GM23338 (cell line): ENCODE results near the gene CECR2. TPM values are rescaled to one million over a fixed set of nuclear protein-coding genes. Genes with fewer than 3 reads are reported as not detected.
"Not testable (repeated sequence)": the region's sequence is repeated elsewhere in the genome, so short reads cannot be mapped to it uniquely, and the experiment has no call there.

Experiments
- ATAC-seq: fragments of 200-7000 bp; cut with Tn5 transposase; 3 replicates; pipeline ENCODE4 v1.9.1; 2020
- DNase-seq: peaks from one replicate; pipeline ENCODE4 v3.0.0-alpha.2; 2015; ENCODE audit warnings: low spot score
- H2AFZ ChIP-seq: fragments of 200-600 bp; sonication (generic); 2 replicates; pipeline ENCODE4 v1.8.0; 2016; ENCODE audit warnings: antibody characterized with exemption, mild to moderate bottlenecking, moderate library complexity
- H3F3A ChIP-seq: fragments of 200-600 bp; sonication (generic); replicated peaks from 2 replicates; pipeline ENCODE4 v1.8.0; 2017; ENCODE audit warnings: antibody characterized with exemption, mixed run types, low read depth
- H3K27ac ChIP-seq: fragments of 200-600 bp; sonication (generic); 2 replicates; pipeline ENCODE4 v1.6.1; 2016; ENCODE audit warnings: low read depth
- H3K27me3 ChIP-seq: fragments of 200-600 bp; sonication (generic); 2 replicates; pipeline ENCODE4 v1.8.0; 2016; ENCODE audit warnings: mild to moderate bottlenecking, mixed run types, moderate library complexity; ENCODE audit not compliant: insufficient read depth
- H3K36me3 ChIP-seq: fragments of 200-600 bp; sonication (generic); 2 replicates; pipeline ENCODE4 v1.8.0; 2016; ENCODE audit warnings: mild to moderate bottlenecking; ENCODE audit not compliant: insufficient read depth
- H3K4me1 ChIP-seq: fragments of 200-600 bp; sonication (generic); 2 replicates; pipeline ENCODE4 v1.8.0; 2016; ENCODE audit warnings: mild to moderate bottlenecking, moderate library complexity; ENCODE audit not compliant: insufficient read depth
- H3K4me2 ChIP-seq: fragments of 200-600 bp; sonication (generic); 2 replicates; pipeline ENCODE4 v1.7.1; 2017; ENCODE audit warnings: mixed run types
- H3K4me3 ChIP-seq: fragments of 200-600 bp; sonication (generic); 2 replicates; pipeline ENCODE4 v1.6.1; 2016; ENCODE audit warnings: mixed run types
- H3K79me2 ChIP-seq: fragments of 200-600 bp; sonication (generic); replicated peaks from 2 replicates; pipeline ENCODE4 v1.8.0; 2017; ENCODE audit warnings: mild to moderate bottlenecking; ENCODE audit not compliant: insufficient read depth
- H3K9me2 ChIP-seq: fragments of 200-600 bp; sonication (generic); 2 replicates; pipeline ENCODE4 v1.8.0; 2017; ENCODE audit not compliant: insufficient read depth
- H4K20me1 ChIP-seq: fragments of 200-600 bp; sonication (generic); replicated peaks from 2 replicates; pipeline ENCODE4 v1.8.0; 2017; ENCODE audit warnings: mild to moderate bottlenecking; ENCODE audit not compliant: insufficient read depth
- H3K27ac Mint-ChIP-seq: 2 replicates; pipeline ENCODE4 v1.8.0; 2020; ENCODE audit warnings: inconsistent platforms, mild to moderate bottlenecking, moderate library complexity, mixed read lengths
- H3K27me3 Mint-ChIP-seq: 3 replicates; pipeline ENCODE4 v1.8.0; 2022; ENCODE audit warnings: low read depth, mild to moderate bottlenecking, moderate library complexity, mixed read lengths, inconsistent platforms; ENCODE audit not compliant: insufficient read depth, poor library complexity
- H3K36me3 Mint-ChIP-seq: 3 replicates; pipeline ENCODE4 v1.8.0; 2021; ENCODE audit warnings: low read depth, mild to moderate bottlenecking, inconsistent platforms, moderate library complexity, mixed read lengths
- H3K4me1 Mint-ChIP-seq: 3 replicates; pipeline ENCODE4 v1.8.0; 2020; ENCODE audit warnings: mild to moderate bottlenecking, inconsistent platforms, mixed read lengths
- H3K4me3 Mint-ChIP-seq: 3 replicates; pipeline ENCODE4 v1.8.0; 2021; ENCODE audit warnings: moderate library complexity, mild to moderate bottlenecking, inconsistent platforms, mixed read lengths
- H3K9me3 Mint-ChIP-seq: 3 replicates; pipeline ENCODE4 v1.8.0; 2020; ENCODE audit warnings: moderate library complexity, mild to moderate bottlenecking, inconsistent platforms, mixed read lengths
- CREB1 ChIP-seq: fragments of 250-450 bp; sonication (Bioruptor Pico); IDR thresholded peaks from 2 replicates; pipeline ENCODE4 v1.5.0; 2020; ENCODE audit warnings: low read depth, mild to moderate bottlenecking, moderate library complexity
- CTCF ChIP-seq, 2 experiments: fragments of 200-600 bp in 1 of 2; sonication (generic) in 1 of 2; conservative IDR thresholded peaks; 2 replicates each; pipeline versions ENCODE4 v1.5.1 to v1.6.1; 2016 to 2017; ENCODE audit warnings: antibody characterized with exemption in 2 of 2, low read depth in 2 of 2, mild to moderate bottlenecking in 2 of 2, moderate library complexity in 1 of 2
- EZH2 ChIP-seq: fragments of 200-600 bp; sonication (generic); IDR thresholded peaks from one replicate; pipeline ENCODE4 v1.8.0; 2017; ENCODE audit warnings: antibody characterized with exemption, mild to moderate bottlenecking, low read depth; ENCODE audit not compliant: unreplicated experiment
- NANOG ChIP-seq: IDR thresholded peaks from 2 replicates; pipeline ENCODE4 v1.6.1; 2016; ENCODE audit warnings: antibody characterized with exemption, borderline replicate concordance
- REST ChIP-seq: IDR thresholded peaks from one replicate; pipeline ENCODE4 v1.6.1; 2018; ENCODE audit warnings: antibody characterized with exemption; ENCODE audit not compliant: unreplicated experiment
- STAT1 ChIP-seq: IDR thresholded peaks from one replicate; pipeline ENCODE4 v1.6.1; 2016; ENCODE audit warnings: antibody characterized with exemption; ENCODE audit not compliant: unreplicated experiment
- ZNF331 ChIP-seq: fragments of 250-450 bp; sonication (Bioruptor Pico); IDR thresholded peaks from 2 replicates; pipeline ENCODE4 v1.5.0; 2020; ENCODE audit warnings: low read depth, mild to moderate bottlenecking, moderate library complexity
- ZNF462 ChIP-seq: fragments of 250-450 bp; sonication (Bioruptor Pico); IDR thresholded peaks from 2 replicates; pipeline ENCODE4 v1.5.0; 2020; ENCODE audit warnings: mild to moderate bottlenecking, moderate library complexity
- polyA plus RNA-seq: library from polyadenylated mRNA; unstranded; fragments of >200 nt; fragmentation: Nextera tagmentation; extraction: Ambion mirVana; gene quantifications from 2 replicates; pipeline ENCODE4 v1.2.1, GENCODE V29; 2016
- total RNA-seq: library from RNA; depleted of rRNA; stranded (reverse); fragments of >200 nt; shearing (Covaris generic); gene quantifications from 2 replicates; pipeline ENCODE4 v1.2.3, GENCODE V29; 2014

CECR2 gene
- total and polyA plus RNA-seq, 2 experiments from 2014 or later = 18.4 to 110 TPM

GRCh38 chr22:17566016-17566687 is 196.9 kb downstream of the CECR2 start:
- H3K4me2 ChIP-seq, H3K79me2 ChIP-seq, H3F3A ChIP-seq, H4K20me1 ChIP-seq, DNase-seq, ATAC-seq, H3K36me3 ChIP-seq, H3K4me3 ChIP-seq, H3K27me3 ChIP-seq, H3K9me2 ChIP-seq, H2AFZ ChIP-seq, H3K9me3 Mint-ChIP-seq, H3K27ac ChIP-seq, H3K4me3 Mint-ChIP-seq: not testable (repeated sequence)
- peaks cover 42% of the 10 kb centered on the region for H3K4me1 ChIP-seq
- H3K27me3 Mint-ChIP-seq = peaks cover 38% of the 10 kb centered on the region
- peak overlapping the region; percentile 57 for H3K27ac Mint-ChIP-seq
- peaks cover 48% of the 10 kb centered on the region for H3K4me1 Mint-ChIP-seq
- H3K36me3 Mint-ChIP-seq = peaks cover 10% of the 10 kb centered on the region

- Mint-ChIP-seq H3K36me3 (peaks cover 10% of the 10 kb centered on the region), H3K27me3 (peaks cover 40% of the 10 kb centered on the region), H3K4me3 (no peak overlapping the region), H3K27ac (no peak overlapping the region), H3K4me1 (peaks cover 50% of the 10 kb centered on the region), H3K9me3 (peaks cover 5% of the 10 kb centered on the region; the same call in 1 of the 3 replicates)
- Histone ChIP-seq H3K79me2 (no peaks in the 10 kb centered on the region), H3K36me3 (no peaks in the 10 kb centered on the region), H3K4me3 (no peak overlapping the region), H3K9me2 (no peaks in the 10 kb centered on the region), H3K27ac (no peak overlapping the region), H2AFZ (no peak overlapping the region), H3K27me3 (no peaks in the 10 kb centered on the region), H3K4me2 (no peak overlapping the region), H3F3A (peaks cover 4% of the 10 kb centered on the region; the same call in 1 of the 2 replicates), H3K4me1 (peaks cover 42% of the 10 kb centered on the region), H4K20me1 (no peaks in the 10 kb centered on the region)
- no peak for DNase-seq
- ATAC-seq = no peak
- no peak for TF ChIP-seq REST
- TF ChIP-seq ZNF331 (CRISPR knock-in tag) = no peak
- no peak for TF ChIP-seq EZH2
- TF ChIP-seq ZNF462 = no peak
- no peak for TF ChIP-seq CREB1
- TF ChIP-seq NANOG = no peak
- no peak for TF ChIP-seq CTCF (conservative IDR thresholded peaks at IDR 0.05; ENCODE audit: low read depth in 2 of 2)
- no peak for TF ChIP-seq STAT1
Measured at GRCh38 chr22:17566776-17567175, 197.5 kb downstream of the CECR2 start.
